ENCODE results near the gene DLGAP1. TPM values are rescaled to one million over a fixed set of nuclear protein-coding genes. Genes with fewer than 3 reads are reported as not detected.

Gene DLGAP1
- total RNA-seq, 1 experiment from 2014 or later = 0.39 TPM

DNA sequence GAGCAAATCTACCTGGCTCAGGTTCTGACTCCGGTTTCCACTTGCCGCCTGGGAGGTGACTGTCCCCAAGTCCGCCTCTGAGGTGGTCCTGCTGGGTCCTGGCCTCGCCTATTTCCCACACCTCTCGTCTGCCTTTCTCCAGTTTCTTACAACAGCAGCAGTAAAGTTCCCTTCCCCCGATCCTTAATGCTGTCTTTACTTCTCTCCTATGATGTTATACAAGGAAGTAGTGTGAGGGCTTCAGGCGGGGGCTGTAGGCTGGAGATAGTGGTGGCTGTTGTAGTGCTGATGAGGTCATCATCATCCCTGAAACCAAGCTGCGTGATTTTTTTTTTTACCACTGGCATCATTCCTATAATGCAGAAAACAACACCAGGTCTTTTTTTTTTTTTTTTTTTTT is 986.3 kb downstream of the DLGAP1 start:
- Histone ChIP-seq H3K4me3 (replicated peaks in 1 of 2; ENCODE audit: low read depth in 1 of 2, low read length in 2 of 2) (no peak overlapping the region), H3K27me3 (ENCODE audit: insufficient read depth, low read length) (no peaks in the 10 kb centered on the region), H3K36me3 (ENCODE audit: control insufficient read depth in 1 of 2, insufficient read depth in 2 of 2, low read length in 2 of 2) (no peaks in the 10 kb centered on the region), H4K20me1 (ENCODE audit: insufficient read depth) (no peaks in the 10 kb centered on the region), H3K4me1 (ENCODE audit: control insufficient read depth in 1 of 2, insufficient read depth in 2 of 2, low read length in 2 of 2) (peaks cover 21 to 22% of the 10 kb centered on the region in 2 experiments; a peak in 3 of 4 replicates), H3K9ac (ENCODE audit: low read length) (no peak overlapping the region), H3K4me2 (ENCODE audit: low read length) (no peak overlapping the region), H3K79me2 (ENCODE audit: insufficient read depth, low read length) (no peaks in the 10 kb centered on the region), H2AFZ (ENCODE audit: low read depth, low read length, poor library complexity, severe bottlenecking) (no peak overlapping the region), H3K9me3 (ENCODE audit: control insufficient read depth in 1 of 2, insufficient read depth in 1 of 2, low read depth in 1 of 2, low read length in 2 of 2) (no peaks in the 10 kb centered on the region), H3K9me2 (ENCODE audit: insufficient read depth) (no peaks in the 10 kb centered on the region), H3K27ac (ENCODE audit: low read depth, low read length) (no peak overlapping the region)
- POLR2A ChIA-PET = interaction anchor here (0.7 to 1.6 kb wide), 2 partner anchors 13 to 170 kb away, joined by 3 to 4 read pairs; no protein-coding TSS in a partner anchor
- no peak for ATAC-seq
- CTCF ChIA-PET = interaction anchor here (1.2 kb wide), 1 partner anchor 13 kb away, joined by 4 read pairs; no protein-coding TSS in a partner anchor
- RAD21 ChIA-PET (ENCODE audit: low non-redundant PET in 1 of 2, low total read pairs in 2 of 2, uncharacterized antibody in 2 of 2, unreplicated experiment in 2 of 2) = no interaction called here
- no peak for DNase-seq (ENCODE audit: low read depth, low spot score)
- TF ChIP-seq POLR2A (IDR thresholded peaks at IDR 0.05; ENCODE audit: borderline replicate concordance, extremely low read depth, insufficient read depth, insufficient read length) = no peak
- no peak for TF ChIP-seq RAD21 (IDR thresholded peaks at IDR 0.05; ENCODE audit: low read depth)
- no peak for TF ChIP-seq SIN3A (IDR thresholded peaks at IDR 0.05; ENCODE audit: low read depth)
- TF ChIP-seq, protein P1, sequence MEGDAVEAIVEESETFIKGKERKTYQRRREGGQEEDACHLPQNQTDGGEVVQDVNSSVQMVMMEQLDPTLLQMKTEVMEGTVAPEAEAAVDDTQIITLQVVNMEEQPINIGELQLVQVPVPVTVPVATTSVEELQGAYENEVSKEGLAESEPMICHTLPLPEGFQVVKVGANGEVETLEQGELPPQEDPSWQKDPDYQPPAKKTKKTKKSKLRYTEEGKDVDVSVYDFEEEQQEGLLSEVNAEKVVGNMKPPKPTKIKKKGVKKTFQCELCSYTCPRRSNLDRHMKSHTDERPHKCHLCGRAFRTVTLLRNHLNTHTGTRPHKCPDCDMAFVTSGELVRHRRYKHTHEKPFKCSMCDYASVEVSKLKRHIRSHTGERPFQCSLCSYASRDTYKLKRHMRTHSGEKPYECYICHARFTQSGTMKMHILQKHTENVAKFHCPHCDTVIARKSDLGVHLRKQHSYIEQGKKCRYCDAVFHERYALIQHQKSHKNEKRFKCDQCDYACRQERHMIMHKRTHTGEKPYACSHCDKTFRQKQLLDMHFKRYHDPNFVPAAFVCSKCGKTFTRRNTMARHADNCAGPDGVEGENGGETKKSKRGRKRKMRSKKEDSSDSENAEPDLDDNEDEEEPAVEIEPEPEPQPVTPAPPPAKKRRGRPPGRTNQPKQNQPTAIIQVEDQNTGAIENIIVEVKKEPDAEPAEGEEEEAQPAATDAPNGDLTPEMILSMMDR (IDR thresholded peaks at IDR 0.05 in 2 of 3, conservative IDR thresholded peaks at IDR 0.05 in 1 of 3; ENCODE audit: borderline replicate concordance in 1 of 3, insufficient read depth in 1 of 3, low read depth in 2 of 3, low read length in 2 of 3) = no peak
- no peak for TF ChIP-seq JUND (IDR thresholded peaks at IDR 0.05)
- TF ChIP-seq EGR1 (IDR thresholded peaks at IDR 0.05; ENCODE audit: low read depth) = no peak
- no peak for TF ChIP-seq EZH2phosphoT487 (IDR thresholded peaks at IDR 0.05; ENCODE audit: borderline replicate concordance)
- TF ChIP-seq POLR2AphosphoS5 (IDR thresholded peaks at IDR 0.05; ENCODE audit: low read depth, low read length) = no peak
- TF ChIP-seq CBX3 (IDR thresholded peaks at IDR 0.05; ENCODE audit: low read depth) = no peak
- TF ChIP-seq ZNF274 (IDR thresholded peaks at IDR 0.05; ENCODE audit: low read depth, low read length) = no peak
- no peak for TF ChIP-seq TCF7L2 (IDR thresholded peaks at IDR 0.05; ENCODE audit: borderline replicate concordance, extremely low read depth, insufficient read depth, insufficient read length)
- no peak for TF ChIP-seq EZH2 (IDR thresholded peaks at IDR 0.05)
- no peak for TF ChIP-seq ZFX (IDR thresholded peaks at IDR 0.05)
- BruUV-seq (replicated peaks) = no TSS peak
- intact Hi-C loops (cut with micrococcal nuclease) = no loop called here

Data from HCT116 (cell line).